Stimulated activated CD8-positive, alpha-beta memory T cell treated with anti-CD3 and anti-CD28 coated beads, Interleukin-7, amount 100 ng/mL, for 24 hours (primary cell): ENCODE measurements around the gene KIF4A.
A peak's percentile ranks its signal among the peaks of the same experiment; 100 is the strongest.

Source experiments
- DNase-seq: peaks from one replicate; pipeline ENCODE4 v3.0.0-alpha.2; 2020; ENCODE audit warnings: low read depth

The KIF4A gene

GRCh38 chrX:70402721-70403120 lies 112.8 kb downstream of the KIF4A start:
- no peak for DNase-seq

GRCh38 chrX:70405003-70405402 lies 115.1 kb downstream of the KIF4A start:
- no peak for DNase-seq

- no peak for DNase-seq
These were observed 121.0 kb downstream of the KIF4A start for GRCh38 chrX:70410921-70411320.

GRCh38 chrX:70411475-70411874 lies 121.6 kb downstream of the KIF4A start:
- DNase-seq: no peak

- DNase-seq: no peak
These were observed 131.7 kb downstream of the KIF4A start for GRCh38 chrX:70421618-70422017.

GRCh38 chrX:70422851-70423341 lies 133.0 kb downstream of the KIF4A start, which contains the start of gene GDPD2:
GDPD2 (plus strand) TSS chrX:70423314; CDS start chrX:70424985, 1,671 bp downstream.
- DNase-seq: no peak

GRCh38 chrX:70423936-70424675 lies 134.2 kb downstream of the KIF4A start:
- no peak for DNase-seq

- no peak for DNase-seq
These were observed 134.9 kb downstream of the KIF4A start for GRCh38 chrX:70424801-70425200.

- no peak for DNase-seq
These were observed 136.7 kb downstream of the KIF4A start for GRCh38 chrX:70426286-70427278.

- no peak for DNase-seq
These were observed 137.5 kb downstream of the KIF4A start for GRCh38 chrX:70427365-70427764.

GRCh38 chrX:70429759-70430158 lies 139.9 kb downstream of the KIF4A start:
- DNase-seq: no peak

GRCh38 chrX:70432936-70433847 lies 143.3 kb downstream of the KIF4A start:
- no peak for DNase-seq

GRCh38 chrX:70433848-70434351 lies 144.0 kb downstream of the KIF4A start:
- peak; percentile 38 for DNase-seq

GRCh38 chrX:70434352-70434866 lies 144.5 kb downstream of the KIF4A start:
- DNase-seq: peak; percentile 25

- no peak for DNase-seq
These were observed 145.1 kb downstream of the KIF4A start for GRCh38 chrX:70434914-70435586.

GRCh38 chrX:70436343-70436742 lies 146.4 kb downstream of the KIF4A start:
- DNase-seq: no peak

- DNase-seq: no peak
These were observed 147.1 kb downstream of the KIF4A start for GRCh38 chrX:70437011-70437410.

GRCh38 chrX:70437921-70438665 lies 148.2 kb downstream of the KIF4A start:
- DNase-seq: no peak

GRCh38 chrX:70439016-70439415 lies 149.1 kb downstream of the KIF4A start:
- DNase-seq: no peak

GRCh38 chrX:70442224-70442623 lies 152.3 kb downstream of the KIF4A start:
- no peak for DNase-seq
